ENCODE measurements around the gene UQCRFS1. TPM values are rescaled to one million over a fixed set of nuclear protein-coding genes. Genes with fewer than 3 reads are reported as not detected.
"Not testable (repeated sequence)": the region's sequence is repeated elsewhere in the genome, so short reads cannot be mapped to it uniquely, and the experiment has no call there.

Gene UQCRFS1
- total RNA-seq, 1 donor from 2014 or later = 24.9 TPM

GRCh38 chr19:29256516-29256915 is 43.6 kb upstream of the UQCRFS1 start:
- TF ChIP-seq CTCF (IDR thresholded peaks at IDR 0.05; ENCODE audit: unreplicated experiment) = no peak
- H3K27ac Mint-ChIP-seq = no peak overlapping the region
- H3K9me3 Mint-ChIP-seq = no peaks in the 10 kb centered on the region
- no peak for DNase-seq (ENCODE audit: low spot score in 2 of 2, unreplicated experiment in 2 of 2)
- peaks cover 29% of the 10 kb centered on the region for H3K27me3 Mint-ChIP-seq (ENCODE audit: low read depth)
- H3K4me1 Mint-ChIP-seq = no peaks in the 10 kb centered on the region
- no peaks in the 10 kb centered on the region for H3K36me3 Mint-ChIP-seq
- H3K4me3 Mint-ChIP-seq = no peak overlapping the region

- Mint-ChIP-seq H3K27ac (no peak overlapping the region), H3K36me3 (no peaks in the 10 kb centered on the region), H3K9me3 (no peaks in the 10 kb centered on the region), H3K4me1 (no peaks in the 10 kb centered on the region), H3K4me3 (no peak overlapping the region), H3K27me3 (ENCODE audit: low read depth) (peaks cover 34% of the 10 kb centered on the region)
- no peak for DNase-seq (ENCODE audit: low spot score in 2 of 2, unreplicated experiment in 2 of 2)
- TF ChIP-seq CTCF (IDR thresholded peaks at IDR 0.05; ENCODE audit: unreplicated experiment) = no peak
These were observed 43.0 kb upstream of the UQCRFS1 start for GRCh38 chr19:29255912-29256311.

- no peaks in the 10 kb centered on the region for H3K9me3 Mint-ChIP-seq
- no peak for TF ChIP-seq CTCF (IDR thresholded peaks at IDR 0.05; ENCODE audit: unreplicated experiment)
These were observed 42.1 kb upstream of the UQCRFS1 start for GRCh38 chr19:29255006-29255405.

GRCh38 chr19:29249798-29250197 is 36.8 kb upstream of the UQCRFS1 start:
- H3K27me3 Mint-ChIP-seq (ENCODE audit: low read depth) = peaks cover 70% of the 10 kb centered on the region
- not testable (repeated sequence) for H3K36me3 Mint-ChIP-seq; H3K9me3 Mint-ChIP-seq; DNase-seq (ENCODE audit: low spot score in 2 of 2, unreplicated experiment in 2 of 2); H3K4me1 Mint-ChIP-seq; H3K27ac Mint-ChIP-seq; H3K4me3 Mint-ChIP-seq

More at GRCh38 chr19:29255006-29255405, 42.1 kb upstream of the UQCRFS1 start:
- H3K27ac Mint-ChIP-seq = no peak overlapping the region
- H3K27me3 Mint-ChIP-seq (ENCODE audit: low read depth) = peaks cover 38% of the 10 kb centered on the region
- H3K4me3 Mint-ChIP-seq = no peak overlapping the region
- no peaks in the 10 kb centered on the region for H3K36me3 Mint-ChIP-seq
- no peaks in the 10 kb centered on the region for H3K4me1 Mint-ChIP-seq
- DNase-seq (ENCODE audit: low spot score in 2 of 2, unreplicated experiment in 2 of 2) = no peak

GRCh38 chr19:29248332-29248844 is 35.4 kb upstream of the UQCRFS1 start:
- H3K27me3 Mint-ChIP-seq (ENCODE audit: low read depth) = peaks cover 58% of the 10 kb centered on the region
- no peaks in the 10 kb centered on the region for H3K4me1 Mint-ChIP-seq
- H3K4me3 Mint-ChIP-seq = no peak overlapping the region
- H3K27ac Mint-ChIP-seq = no peak overlapping the region
- H3K9me3 Mint-ChIP-seq = no peaks in the 10 kb centered on the region
- no peak for TF ChIP-seq CTCF (IDR thresholded peaks at IDR 0.05; ENCODE audit: unreplicated experiment)
- H3K36me3 Mint-ChIP-seq = no peaks in the 10 kb centered on the region
- no peak for DNase-seq (ENCODE audit: low spot score in 2 of 2, unreplicated experiment in 2 of 2)

- Mint-ChIP-seq H3K36me3 (no peaks in the 10 kb centered on the region), H3K27me3 (ENCODE audit: low read depth) (peaks cover 58% of the 10 kb centered on the region), H3K9me3 (no peaks in the 10 kb centered on the region), H3K4me3 (no peak overlapping the region), H3K27ac (no peak overlapping the region), H3K4me1 (no peaks in the 10 kb centered on the region)
- TF ChIP-seq CTCF (IDR thresholded peaks at IDR 0.05; ENCODE audit: unreplicated experiment) = no peak
- DNase-seq (ENCODE audit: low spot score in 2 of 2, unreplicated experiment in 2 of 2) = no peak
These were observed 34.9 kb upstream of the UQCRFS1 start for GRCh38 chr19:29247872-29248271.

All from mesothelial cell of epicardium (in vitro differentiated cells).